Suprapubic skin (tissue), 4 donors: Measurements from ENCODE around the gene MCM3. TPM values are rescaled to one million over a fixed set of nuclear protein-coding genes. Genes with fewer than 3 reads are reported as not detected.

Experiments
- DNase-seq, 2 donors: peaks; one replicate each; pipeline ENCODE4 v3.0.0-alpha.2; 2019; ENCODE audit warnings: low spot score in 2 of 2
- H3K27ac ChIP-seq: fragments of 200-600 bp; sonication (generic); one replicate; pipeline ENCODE4 v1.5.1; 2019
- H3K27me3 ChIP-seq: fragments of 200-600 bp; sonication (generic); one replicate; pipeline ENCODE4 v1.5.1; 2019
- H3K36me3 ChIP-seq: fragments of 200-600 bp; sonication (generic); one replicate; pipeline ENCODE4 v1.5.1; 2019
- H3K4me1 ChIP-seq: fragments of 200-600 bp; sonication (generic); one replicate; pipeline ENCODE4 v1.5.1; 2019
- H3K4me3 ChIP-seq: fragments of 200-600 bp; sonication (generic); one replicate; pipeline ENCODE4 v1.5.1; 2019; ENCODE audit warnings: mild to moderate bottlenecking
- H3K9me3 ChIP-seq: fragments of 200-600 bp; sonication (generic); one replicate; pipeline ENCODE4 v1.5.1; 2019
- EP300 ChIP-seq: sonication (generic); formaldehyde crosslinking; IDR thresholded peaks from one replicate; pipeline ENCODE4 v1.6.1; 2017; ENCODE audit warnings: antibody characterized with exemption
- POLR2A ChIP-seq, 2 donors: fragments of 450-650 bp; IDR thresholded peaks; one replicate each; pipeline ENCODE4 v1.6.1; 2017; ENCODE audit warnings: antibody characterized with exemption in 2 of 2, mild to moderate bottlenecking in 2 of 2, moderate library complexity in 2 of 2
- POLR2AphosphoS5 ChIP-seq, 3 donors: sonication (generic); formaldehyde crosslinking; IDR thresholded peaks; one replicate each; pipeline ENCODE4 v1.6.1; 2017; ENCODE audit warnings: antibody characterized with exemption in 3 of 3
- WGBS: methylation state at CpG from one replicate; pipeline ENCODE4 v1.1.5; 2018; 5-methylcytosine and 5-hydroxymethylcytosine counted together
- total RNA-seq, 4 donors: library from RNA; depleted of rRNA; stranded (reverse); fragments of >200 nt; gene quantifications; one replicate each; pipeline ENCODE4 v1.1.0, GENCODE V29; 2016
- TF ChIP-seq, protein P1 (sequence below), 2 donors: fragments of 200-600 bp in 1 of 2; fragments of 450-650 bp in 1 of 2; sonication (generic) in 1 of 2; IDR thresholded peaks; one replicate each; pipeline ENCODE4 v1.5.1; 2016 to 2019; ENCODE audit warnings: antibody characterized with exemption in 2 of 2, mild to moderate bottlenecking in 1 of 2, moderate library complexity in 1 of 2

The MCM3 gene
- total RNA-seq, 4 donors from 2014 or later, result 26.4 to 38.5 (median 31.8) TPM

DNA sequence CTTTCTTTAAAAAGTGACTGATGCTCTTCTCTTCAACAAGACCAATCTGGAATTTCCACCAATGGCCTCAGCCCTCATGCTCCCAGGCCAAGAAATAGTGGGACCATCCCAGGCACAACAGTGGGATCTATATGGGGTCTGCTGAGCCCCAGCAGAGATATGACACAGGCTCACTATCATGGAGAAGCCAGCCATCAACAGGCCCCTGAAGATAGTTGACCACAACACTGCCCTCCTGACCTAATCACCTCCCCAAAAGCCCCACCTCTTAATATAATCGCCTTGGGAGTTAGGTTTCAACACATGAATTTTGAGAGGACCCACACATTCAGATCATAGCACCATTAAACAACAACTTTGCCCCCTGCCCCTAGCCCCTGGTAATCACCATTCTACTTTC lies 16.8 kb upstream of the MCM3 start:
- 87% methylated on average over 1 of the region's 1 CpG for WGBS

DNA sequence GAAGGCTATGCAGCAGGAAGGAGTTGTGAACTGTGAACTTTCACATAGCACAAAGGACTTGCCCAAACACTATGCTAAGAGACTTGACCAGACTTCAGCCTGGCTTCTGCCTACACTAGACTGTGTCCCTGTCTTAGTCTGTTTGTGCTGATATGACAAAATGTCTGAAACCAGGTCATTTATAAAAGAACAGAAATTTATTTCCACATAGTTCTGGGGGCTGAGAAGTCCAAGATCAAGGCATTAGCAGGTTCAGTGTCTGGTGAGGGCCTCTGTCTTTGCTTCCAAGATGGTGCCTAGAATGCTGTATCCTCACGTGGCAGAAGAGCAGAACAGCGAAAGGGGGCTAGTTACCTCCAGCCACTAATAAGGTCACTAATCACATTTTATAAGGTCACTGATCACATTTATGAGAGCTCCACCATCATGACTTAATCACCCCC lies 16.0 kb upstream of the MCM3 start:
- H3K36me3 ChIP-seq, result no peaks in the 10 kb centered on the region
- WGBS, result 100% methylated on average over 2 of the region's 2 CpGs
- TF ChIP-seq, protein P1, sequence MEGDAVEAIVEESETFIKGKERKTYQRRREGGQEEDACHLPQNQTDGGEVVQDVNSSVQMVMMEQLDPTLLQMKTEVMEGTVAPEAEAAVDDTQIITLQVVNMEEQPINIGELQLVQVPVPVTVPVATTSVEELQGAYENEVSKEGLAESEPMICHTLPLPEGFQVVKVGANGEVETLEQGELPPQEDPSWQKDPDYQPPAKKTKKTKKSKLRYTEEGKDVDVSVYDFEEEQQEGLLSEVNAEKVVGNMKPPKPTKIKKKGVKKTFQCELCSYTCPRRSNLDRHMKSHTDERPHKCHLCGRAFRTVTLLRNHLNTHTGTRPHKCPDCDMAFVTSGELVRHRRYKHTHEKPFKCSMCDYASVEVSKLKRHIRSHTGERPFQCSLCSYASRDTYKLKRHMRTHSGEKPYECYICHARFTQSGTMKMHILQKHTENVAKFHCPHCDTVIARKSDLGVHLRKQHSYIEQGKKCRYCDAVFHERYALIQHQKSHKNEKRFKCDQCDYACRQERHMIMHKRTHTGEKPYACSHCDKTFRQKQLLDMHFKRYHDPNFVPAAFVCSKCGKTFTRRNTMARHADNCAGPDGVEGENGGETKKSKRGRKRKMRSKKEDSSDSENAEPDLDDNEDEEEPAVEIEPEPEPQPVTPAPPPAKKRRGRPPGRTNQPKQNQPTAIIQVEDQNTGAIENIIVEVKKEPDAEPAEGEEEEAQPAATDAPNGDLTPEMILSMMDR (IDR thresholded peaks at IDR 0.05), result no peak
- no peak for TF ChIP-seq POLR2A (IDR thresholded peaks at IDR 0.05)
- TF ChIP-seq EP300, result no peak
- no peak for TF ChIP-seq POLR2AphosphoS5 (IDR thresholded peaks at IDR 0.05)
- no peaks in the 10 kb centered on the region for H3K27me3 ChIP-seq
- H3K4me3 ChIP-seq, result no peak overlapping the region
- H3K27ac ChIP-seq, result no peak overlapping the region
- DNase-seq, result no peak
- H3K4me1 ChIP-seq, result peaks cover 8% of the 10 kb centered on the region
- no peaks in the 10 kb centered on the region for H3K9me3 ChIP-seq

More for the DNA sequence above, 16.8 kb upstream of the MCM3 start:
- no peaks in the 10 kb centered on the region for H3K27me3 ChIP-seq
- no peaks in the 10 kb centered on the region for H3K9me3 ChIP-seq
- TF ChIP-seq, protein P1 (IDR thresholded peaks at IDR 0.05), result no peak
- TF ChIP-seq POLR2AphosphoS5 (IDR thresholded peaks at IDR 0.05) (no peak), EP300 (no peak), POLR2A (IDR thresholded peaks at IDR 0.05) (no peak)
- no peak overlapping the region for H3K27ac ChIP-seq
- H3K4me1 ChIP-seq, result peaks cover 10% of the 10 kb centered on the region
- no peak overlapping the region for H3K4me3 ChIP-seq
- no peaks in the 10 kb centered on the region for H3K36me3 ChIP-seq
- no peak for DNase-seq

DNA sequence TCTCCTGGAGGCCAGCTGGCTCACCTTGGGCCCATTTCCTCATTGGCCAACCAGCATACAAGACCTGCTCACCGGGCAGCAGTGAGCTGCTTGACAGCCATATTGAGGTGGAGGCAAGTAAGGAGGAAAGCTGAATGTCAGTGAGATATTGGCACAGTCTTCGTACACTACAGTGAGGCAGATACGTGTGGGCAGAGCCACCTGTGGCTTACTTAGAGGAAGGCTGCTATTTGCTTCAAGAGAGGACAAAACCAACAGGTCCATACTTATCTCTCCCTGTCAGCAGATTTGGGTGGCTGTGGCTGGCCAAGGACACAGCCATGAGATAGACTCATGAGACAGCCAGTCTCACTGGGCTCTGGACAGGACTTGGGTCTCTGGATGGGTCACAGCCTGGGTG lies 15.1 kb upstream of the MCM3 start:
- WGBS, result 87% methylated on average over 3 of the region's 3 CpGs
- H3K9me3 ChIP-seq, result no peaks in the 10 kb centered on the region
- no peak for DNase-seq
- H3K27me3 ChIP-seq, result no peaks in the 10 kb centered on the region
- no peak overlapping the region for H3K27ac ChIP-seq
- peaks cover 1% of the 10 kb centered on the region for H3K4me1 ChIP-seq
- no peaks in the 10 kb centered on the region for H3K36me3 ChIP-seq
- no peak overlapping the region for H3K4me3 ChIP-seq
- TF ChIP-seq POLR2AphosphoS5 (IDR thresholded peaks at IDR 0.05) (no peak), EP300 (no peak), POLR2A (IDR thresholded peaks at IDR 0.05) (no peak)
- TF ChIP-seq, protein P1 (IDR thresholded peaks at IDR 0.05), result no peak

DNA sequence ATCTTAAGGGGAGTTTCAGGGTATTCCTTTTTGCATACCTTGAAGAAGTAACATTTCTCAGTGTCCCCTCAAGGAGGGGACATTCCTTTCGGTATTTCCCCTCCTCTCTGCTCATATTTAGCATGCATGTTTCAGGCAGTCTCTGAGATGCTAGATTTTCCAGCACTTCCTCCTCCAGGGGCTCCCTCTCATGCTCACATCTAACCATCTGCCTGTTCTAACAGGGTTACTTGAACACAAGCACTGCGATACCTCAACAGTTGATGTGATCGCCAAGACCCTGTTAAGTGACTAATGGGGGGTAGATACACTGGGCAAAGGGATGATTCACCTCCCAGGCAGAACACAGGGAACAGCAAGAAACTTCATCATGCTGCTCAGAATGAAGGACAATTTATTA lies 12.9 kb upstream of the MCM3 start:
- no peak for DNase-seq
- Histone ChIP-seq H3K27ac (no peak overlapping the region), H3K4me3 (no peak overlapping the region), H3K27me3 (no peaks in the 10 kb centered on the region), H3K9me3 (no peaks in the 10 kb centered on the region), H3K36me3 (no peaks in the 10 kb centered on the region), H3K4me1 (no peaks in the 10 kb centered on the region)
- TF ChIP-seq, protein P1 (IDR thresholded peaks at IDR 0.05), result no peak
- TF ChIP-seq POLR2A (IDR thresholded peaks at IDR 0.05) (no peak), EP300 (no peak), POLR2AphosphoS5 (IDR thresholded peaks at IDR 0.05) (no peak)
- 87% methylated on average over 3 of the region's 3 CpGs for WGBS

DNA sequence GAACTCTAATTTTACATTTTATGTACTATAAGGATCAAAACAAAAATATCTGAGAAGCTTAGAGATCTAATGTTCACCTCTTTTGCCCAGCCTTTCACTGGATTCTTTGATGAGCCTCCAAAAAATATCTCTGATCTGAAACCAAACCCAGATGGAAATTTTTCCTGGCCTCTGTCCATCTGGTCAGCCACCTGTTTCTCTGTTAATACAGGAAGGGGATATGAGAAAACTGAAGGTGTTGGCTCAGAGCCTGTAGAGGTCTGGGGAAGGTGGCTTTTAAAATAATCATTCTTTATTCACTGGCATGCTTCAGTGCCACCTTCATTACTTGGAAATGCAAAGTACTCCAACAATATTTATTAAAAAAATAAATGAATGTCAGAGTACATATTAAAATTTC lies 8.5 kb upstream of the MCM3 start:
- H3K4me3 ChIP-seq, result no peak overlapping the region
- TF ChIP-seq, protein P1 (IDR thresholded peaks at IDR 0.05), result no peak
- TF ChIP-seq EP300 (no peak), POLR2AphosphoS5 (IDR thresholded peaks at IDR 0.05) (no peak), POLR2A (IDR thresholded peaks at IDR 0.05) (no peak)
- no peak overlapping the region for H3K27ac ChIP-seq
- H3K9me3 ChIP-seq, result no peaks in the 10 kb centered on the region
- H3K36me3 ChIP-seq, result no peaks in the 10 kb centered on the region
- no peaks in the 10 kb centered on the region for H3K4me1 ChIP-seq
- H3K27me3 ChIP-seq, result peaks cover 4% of the 10 kb centered on the region
- no peak for DNase-seq
